GM13977 (cell line): ENCODE measurements around the gene ACP3.

ENCODE experiments used
- DNase-seq: peaks from one replicate; pipeline ENCODE4 v3.0.0; 2012; ENCODE audit warnings: low spot score
- in situ Hi-C: fragments of 300-500 bp; cut with MboI; formaldehyde crosslinking; loops from one replicate; pipeline ENCODE4 v1.12.0; 2022; ENCODE audit warnings: low sequenced_read_pairs, low pct_unique_long_range_greater_than_20kb, mixed read lengths, inconsistent platforms; ENCODE audit not compliant: unreplicated experiment
- TF ChIP-seq, protein P1 (sequence below): IDR thresholded peaks from 2 replicates; pipeline ENCODE4 v1.5.1; 2012; ENCODE audit warnings: mild to moderate bottlenecking, control low read depth; ENCODE audit not compliant: insufficient read depth; ENCODE audit errors: extremely low read depth, missing control alignments

ACP3 gene

GRCh38 chr3:132311841-132312240 is 5.4 kb upstream of the ACP3 start:
- no peak for DNase-seq
- TF ChIP-seq, protein P1, sequence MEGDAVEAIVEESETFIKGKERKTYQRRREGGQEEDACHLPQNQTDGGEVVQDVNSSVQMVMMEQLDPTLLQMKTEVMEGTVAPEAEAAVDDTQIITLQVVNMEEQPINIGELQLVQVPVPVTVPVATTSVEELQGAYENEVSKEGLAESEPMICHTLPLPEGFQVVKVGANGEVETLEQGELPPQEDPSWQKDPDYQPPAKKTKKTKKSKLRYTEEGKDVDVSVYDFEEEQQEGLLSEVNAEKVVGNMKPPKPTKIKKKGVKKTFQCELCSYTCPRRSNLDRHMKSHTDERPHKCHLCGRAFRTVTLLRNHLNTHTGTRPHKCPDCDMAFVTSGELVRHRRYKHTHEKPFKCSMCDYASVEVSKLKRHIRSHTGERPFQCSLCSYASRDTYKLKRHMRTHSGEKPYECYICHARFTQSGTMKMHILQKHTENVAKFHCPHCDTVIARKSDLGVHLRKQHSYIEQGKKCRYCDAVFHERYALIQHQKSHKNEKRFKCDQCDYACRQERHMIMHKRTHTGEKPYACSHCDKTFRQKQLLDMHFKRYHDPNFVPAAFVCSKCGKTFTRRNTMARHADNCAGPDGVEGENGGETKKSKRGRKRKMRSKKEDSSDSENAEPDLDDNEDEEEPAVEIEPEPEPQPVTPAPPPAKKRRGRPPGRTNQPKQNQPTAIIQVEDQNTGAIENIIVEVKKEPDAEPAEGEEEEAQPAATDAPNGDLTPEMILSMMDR: no peak
- in situ Hi-C loops: no loop called here

DNA sequence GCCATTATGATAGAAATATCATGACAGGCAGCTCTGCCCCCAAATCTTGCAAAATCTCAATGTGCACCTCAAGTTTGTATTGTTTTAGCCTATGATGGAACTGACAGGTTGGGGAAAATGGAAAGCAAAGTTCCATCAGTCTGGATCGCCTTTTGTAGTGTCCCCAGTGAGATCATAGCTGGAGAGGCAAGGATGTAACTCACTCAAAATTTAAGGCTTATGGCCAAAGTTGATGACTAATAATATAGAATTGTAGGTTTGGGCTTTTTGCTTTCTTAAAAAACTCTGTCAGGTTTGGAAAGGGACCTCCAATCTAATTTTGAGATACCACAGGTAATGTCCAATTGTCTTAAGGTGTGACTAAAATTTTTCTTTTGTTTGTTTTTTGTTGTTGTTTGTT is 1.4 kb upstream of the ACP3 start:
- DNase-seq: no peak
- in situ Hi-C loops: no loop called here
- TF ChIP-seq, protein P1: no peak

DNA sequence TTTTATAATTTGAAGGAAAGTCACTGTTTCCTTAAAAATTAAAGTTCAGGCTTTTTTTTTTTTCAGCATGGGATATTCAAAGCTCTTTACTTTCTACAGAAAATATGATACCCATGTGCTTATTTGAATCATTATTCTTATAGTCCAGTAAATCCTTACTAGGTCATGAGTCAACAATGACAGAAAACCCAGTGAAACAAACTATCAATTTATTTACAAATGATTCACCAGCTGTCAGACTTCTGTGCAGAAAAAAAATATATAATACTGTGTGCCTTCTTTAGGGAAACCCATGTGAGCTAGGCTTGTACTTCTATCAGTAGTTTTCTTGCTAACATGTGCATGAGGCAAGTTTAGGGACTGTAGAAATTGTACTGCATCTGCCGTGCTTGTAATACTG is 1.2 kb downstream of the ACP3 start:
- in situ Hi-C loops: no loop called here
- TF ChIP-seq, protein P1: no peak
- DNase-seq: no peak

GRCh38 chr3:132321304-132321703 is 4.1 kb downstream of the ACP3 start:
- in situ Hi-C loops: no loop called here
- DNase-seq: no peak
- TF ChIP-seq, protein P1: no peak

- TF ChIP-seq, protein P1: no peak
- in situ Hi-C loops: no loop called here
- no peak for DNase-seq
These were observed 7.9 kb downstream of the ACP3 start for GRCh38 chr3:132325103-132325606.

DNA sequence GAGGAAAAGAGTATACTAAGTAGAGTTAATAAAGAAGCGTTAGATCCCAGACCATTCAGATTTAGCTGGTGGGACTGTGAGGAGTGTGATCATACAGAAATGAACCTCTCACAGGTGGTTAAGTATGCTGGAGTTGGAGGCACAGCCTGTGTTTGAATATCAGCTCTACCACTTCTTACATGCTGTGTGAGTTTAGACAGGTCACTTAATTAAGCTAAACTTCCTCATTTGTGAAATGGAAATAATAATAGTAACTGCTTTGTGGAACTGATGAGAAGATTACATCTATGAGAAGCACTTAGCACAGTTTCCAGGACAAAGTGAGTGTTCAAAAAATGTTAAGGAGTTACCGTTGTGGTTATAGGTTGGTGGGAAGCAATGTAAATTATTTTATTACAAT is 8.4 kb downstream of the ACP3 start:
- in situ Hi-C loops: no loop called here
- DNase-seq: no peak
- TF ChIP-seq, protein P1: no peak

- DNase-seq: no peak
- in situ Hi-C loops: no loop called here
- TF ChIP-seq, protein P1: no peak
These were observed 9.0 kb downstream of the ACP3 start for GRCh38 chr3:132326251-132326650.
